ENCODE data around the gene HS1BP3.

DNA sequence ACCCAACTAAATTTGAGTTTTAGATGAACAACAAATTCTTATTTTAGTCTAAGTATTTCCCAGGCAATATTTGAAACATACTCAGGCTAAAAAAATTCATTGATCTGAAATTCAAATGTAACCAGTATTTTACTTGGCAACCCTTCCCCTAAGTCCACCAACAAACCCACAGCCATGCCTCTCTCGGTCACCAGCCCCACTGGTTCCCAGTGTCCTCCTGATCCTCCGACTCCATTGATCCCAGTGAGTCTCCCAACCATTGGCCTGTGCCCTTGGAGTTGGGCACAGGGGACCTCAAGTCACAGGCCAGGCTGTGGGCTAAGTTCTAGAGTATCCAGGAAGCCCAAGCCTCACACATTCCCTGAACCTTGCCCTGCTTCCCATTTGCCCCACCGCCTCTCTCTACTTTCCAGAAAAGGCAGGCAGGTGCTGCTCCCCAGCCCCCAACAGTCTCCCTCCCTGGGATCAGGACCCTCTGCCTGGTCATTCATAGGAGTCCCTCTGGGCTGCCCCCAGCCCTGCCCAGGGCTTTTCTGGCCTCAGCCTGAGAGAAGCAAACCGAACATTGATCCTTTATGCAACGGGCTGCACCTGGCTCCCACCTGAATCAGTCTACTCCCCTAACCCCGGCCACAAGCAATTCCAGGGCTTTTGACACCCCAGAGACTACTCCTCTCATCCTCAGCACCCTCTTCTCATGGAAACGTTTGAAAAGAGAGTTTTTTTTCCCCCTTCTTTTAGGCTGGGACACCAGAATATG, 81.3 kb downstream of the HS1BP3 start:
- TF ChIP-seq, protein P1, sequence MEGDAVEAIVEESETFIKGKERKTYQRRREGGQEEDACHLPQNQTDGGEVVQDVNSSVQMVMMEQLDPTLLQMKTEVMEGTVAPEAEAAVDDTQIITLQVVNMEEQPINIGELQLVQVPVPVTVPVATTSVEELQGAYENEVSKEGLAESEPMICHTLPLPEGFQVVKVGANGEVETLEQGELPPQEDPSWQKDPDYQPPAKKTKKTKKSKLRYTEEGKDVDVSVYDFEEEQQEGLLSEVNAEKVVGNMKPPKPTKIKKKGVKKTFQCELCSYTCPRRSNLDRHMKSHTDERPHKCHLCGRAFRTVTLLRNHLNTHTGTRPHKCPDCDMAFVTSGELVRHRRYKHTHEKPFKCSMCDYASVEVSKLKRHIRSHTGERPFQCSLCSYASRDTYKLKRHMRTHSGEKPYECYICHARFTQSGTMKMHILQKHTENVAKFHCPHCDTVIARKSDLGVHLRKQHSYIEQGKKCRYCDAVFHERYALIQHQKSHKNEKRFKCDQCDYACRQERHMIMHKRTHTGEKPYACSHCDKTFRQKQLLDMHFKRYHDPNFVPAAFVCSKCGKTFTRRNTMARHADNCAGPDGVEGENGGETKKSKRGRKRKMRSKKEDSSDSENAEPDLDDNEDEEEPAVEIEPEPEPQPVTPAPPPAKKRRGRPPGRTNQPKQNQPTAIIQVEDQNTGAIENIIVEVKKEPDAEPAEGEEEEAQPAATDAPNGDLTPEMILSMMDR (IDR thresholded peaks at IDR 0.05; ENCODE audit: insufficient read depth, low read depth, low read length), result no peak
- TF ChIP-seq EZH2 (IDR thresholded peaks at IDR 0.05; ENCODE audit: insufficient read depth, low read length), result no peak

Data from astrocyte (in vitro differentiated cells and primary cell).